Activated T-cell treated with anti-CD3 and anti-CD28 coated beads for 48 hours (primary cell): Measurements from ENCODE around the gene CPOX.
A peak's percentile ranks its signal among the peaks of the same experiment; 100 is the strongest.
"Not testable (repeated sequence)": the region's sequence is repeated elsewhere in the genome, so short reads cannot be mapped to it uniquely, and the experiment has no call there.

Experiments
- DNase-seq: peaks from one replicate; pipeline ENCODE4 v3.0.0-alpha.2; 2020; ENCODE audit warnings: low read depth

Gene CPOX

GRCh38 chr3:98593046-98593936 lies at the start of gene CPOX:
TSS of gene CPOX (minus strand) at chr3:98593611. CDS start at chr3:98593504, 107 bp downstream.
- peak; percentile 89 for DNase-seq

- DNase-seq = not testable (repeated sequence)
Measured at GRCh38 chr3:98642769-98643168, 49.4 kb upstream of the CPOX start.

GRCh38 chr3:98641756-98642155 lies 48.3 kb upstream of the CPOX start:
- not testable (repeated sequence) for DNase-seq

- not testable (repeated sequence) for DNase-seq
Measured at GRCh38 chr3:98638515-98638914, 45.1 kb upstream of the CPOX start.

- DNase-seq = no peak
Measured at GRCh38 chr3:98630416-98630815, 37.0 kb upstream of the CPOX start.

- DNase-seq = no peak
Measured at GRCh38 chr3:98628317-98628716, 34.9 kb upstream of the CPOX start.

GRCh38 chr3:98626151-98626550 lies 32.7 kb upstream of the CPOX start:
- DNase-seq = no peak

- no peak for DNase-seq
Measured at GRCh38 chr3:98623572-98624280, 30.3 kb upstream of the CPOX start.

- DNase-seq = no peak
Measured at GRCh38 chr3:98617841-98618240, 24.4 kb upstream of the CPOX start.

- no peak for DNase-seq
Measured at GRCh38 chr3:98613616-98614015, 20.2 kb upstream of the CPOX start.

- DNase-seq = no peak
Measured at GRCh38 chr3:98612996-98613517, 19.6 kb upstream of the CPOX start.

- no peak for DNase-seq
Measured at GRCh38 chr3:98612587-98612986, 19.2 kb upstream of the CPOX start.

GRCh38 chr3:98608029-98608428 lies 14.6 kb upstream of the CPOX start:
- no peak for DNase-seq

GRCh38 chr3:98603580-98603979 lies 10.2 kb upstream of the CPOX start:
- DNase-seq = no peak

- no peak for DNase-seq
Measured at GRCh38 chr3:98602078-98602678, 8.8 kb upstream of the CPOX start.

GRCh38 chr3:98601180-98601579 lies 7.8 kb upstream of the CPOX start:
- DNase-seq = no peak

- DNase-seq = no peak
Measured at GRCh38 chr3:98600412-98601095, 7.1 kb upstream of the CPOX start.

GRCh38 chr3:98599647-98600411 lies 6.4 kb upstream of the CPOX start:
- DNase-seq = no peak

GRCh38 chr3:98598492-98598891 lies 5.1 kb upstream of the CPOX start:
- no peak for DNase-seq

GRCh38 chr3:98596541-98597500 lies 3.4 kb upstream of the CPOX start:
- DNase-seq = no peak
